Measurements from ENCODE around the gene SPTB. TPM values are rescaled to one million over a fixed set of nuclear protein-coding genes. Genes with fewer than 3 reads are reported as not detected.

SPTB gene
- total and polyA plus RNA-seq, 10 of the 15 experiments (the other 5 are each of a cell fraction or from before 2014, with no cell fraction given), result under 0.01 to 0.04 (median 0.02) TPM; not detected in 4

- TF ChIP-seq HSF1 (IDR thresholded peaks at IDR 0.05; ENCODE audit: low read depth, low read length) (no peak), GABPA (IDR thresholded peaks at IDR 0.05; ENCODE audit: low read depth) (no peak)
Observed at GRCh38 chr14:64724578-64724930, 155.2 kb downstream of the SPTB start (continued).

- no peak overlapping the region for H3K4me3 ChIP-seq
- H3K9me3 ChIP-seq (replicated peaks; ENCODE audit: control insufficient read depth, insufficient read depth, low read length), result no peaks in the 10 kb centered on the region
- H3K4me1 ChIP-seq (ENCODE audit: control insufficient read depth, insufficient read depth, low read length), result no peaks in the 10 kb centered on the region
- 32% methylated on average over 15 of the region's 15 CpGs for WGBS (ENCODE audit: insufficient coverage, insufficient replicate concordance, low lambda C conversion rate, missing lambda C conversion rate)
- ATAC-seq (no peak), FAIRE-seq (no peak), DNase-seq (ENCODE audit: low read depth, low spot score) (no peak)
- no peak overlapping the region for H3K27ac ChIP-seq (ENCODE audit: control insufficient read depth, insufficient read depth)
- no peaks in the 10 kb centered on the region; a peak in 3 of 4 replicates for H3K27me3 ChIP-seq (replicated peaks in 1 of 2; ENCODE audit: control insufficient read depth in 2 of 2, insufficient read depth in 2 of 2, low read length in 1 of 2)
- in situ Hi-C loops (cut with MboI), result no loop called here
- CTCF ChIA-PET, result interaction anchor here (0.8 to 1.4 kb wide), 3 partner anchors 35 to 51 kb away, joined by 3 to 4 read pairs (median 3); no protein-coding TSS in a partner anchor
- no TSS peak for BruUV-seq (replicated peaks)
- SMC1A ChIA-PET (ENCODE audit: uncharacterized antibody, unreplicated experiment), result interaction anchor here (1.2 kb wide), 1 partner anchor 50 kb away, joined by 5 read pairs; no protein-coding TSS in a partner anchor
- no peak overlapping the region for H3K4me2 ChIP-seq (ENCODE audit: control insufficient read depth, insufficient read depth)
- RAD21 ChIA-PET (ENCODE audit: unreplicated experiment), result no interaction called here
- H2AFZ ChIP-seq (ENCODE audit: control insufficient read depth, low read depth, low read length), result no peak overlapping the region
- intact Hi-C loops (cut with micrococcal nuclease; ENCODE audit: unreplicated experiment), result no loop called here
- no peak overlapping the region for H3K9ac ChIP-seq (ENCODE audit: control insufficient read depth, insufficient read depth, low read length)
- no peaks in the 10 kb centered on the region for H4K20me1 ChIP-seq (ENCODE audit: control insufficient read depth, insufficient read depth)
- H3K36me3 ChIP-seq (ENCODE audit: control insufficient read depth in 2 of 2, insufficient read depth in 2 of 2, low read length in 1 of 2), result no peaks in the 10 kb centered on the region
- POLR2A ChIA-PET, result interaction anchor here (0.7 to 1.5 kb wide), 2 partner anchors 7 to 84 kb away, joined by 3 to 4 read pairs; no protein-coding TSS in a partner anchor
- H3K79me2 ChIP-seq (ENCODE audit: control insufficient read depth, insufficient read depth, low read length), result no peaks in the 10 kb centered on the region
- TF ChIP-seq, protein P1, sequence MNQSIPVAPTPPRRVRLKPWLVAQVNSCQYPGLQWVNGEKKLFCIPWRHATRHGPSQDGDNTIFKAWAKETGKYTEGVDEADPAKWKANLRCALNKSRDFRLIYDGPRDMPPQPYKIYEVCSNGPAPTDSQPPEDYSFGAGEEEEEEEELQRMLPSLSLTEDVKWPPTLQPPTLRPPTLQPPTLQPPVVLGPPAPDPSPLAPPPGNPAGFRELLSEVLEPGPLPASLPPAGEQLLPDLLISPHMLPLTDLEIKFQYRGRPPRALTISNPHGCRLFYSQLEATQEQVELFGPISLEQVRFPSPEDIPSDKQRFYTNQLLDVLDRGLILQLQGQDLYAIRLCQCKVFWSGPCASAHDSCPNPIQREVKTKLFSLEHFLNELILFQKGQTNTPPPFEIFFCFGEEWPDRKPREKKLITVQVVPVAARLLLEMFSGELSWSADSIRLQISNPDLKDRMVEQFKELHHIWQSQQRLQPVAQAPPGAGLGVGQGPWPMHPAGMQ (IDR thresholded peaks at IDR 0.05; ENCODE audit: borderline replicate concordance), result no peak
- TF ChIP-seq STAT3 (IDR thresholded peaks at IDR 0.05; ENCODE audit: low read depth, low read length) (no peak), BCL11A (IDR thresholded peaks at IDR 0.05; ENCODE audit: low read depth, low read length) (no peak), POLR2A (IDR thresholded peaks at IDR 0.05; ENCODE audit: low read depth, low read length) (no peak), ATF7 (IDR thresholded peaks at IDR 0.05; ENCODE audit: low read depth) (no peak), JUNB (IDR thresholded peaks at IDR 0.05) (no peak), WRNIP1 (IDR thresholded peaks at IDR 0.05; ENCODE audit: borderline replicate concordance, low read depth, low read length) (no peak), PAX5 (IDR thresholded peaks at IDR 0.05; ENCODE audit: borderline replicate concordance, low read depth, low read length) (no peak), SIX5 (IDR thresholded peaks at IDR 0.05; ENCODE audit: low read depth, low read length, severe bottlenecking) (no peak), STAT1 (conservative IDR thresholded peaks at IDR 0.05) (no peak), SMC3 (IDR thresholded peaks at IDR 0.05; ENCODE audit: borderline replicate concordance, low read length) (no peak), MYB (IDR thresholded peaks at IDR 0.05; ENCODE audit: borderline replicate concordance, low read depth, low read length) (no peak), RB1 (IDR thresholded peaks at IDR 0.05; ENCODE audit: borderline replicate concordance) (no peak)
- TF ChIP-seq, protein P2, sequence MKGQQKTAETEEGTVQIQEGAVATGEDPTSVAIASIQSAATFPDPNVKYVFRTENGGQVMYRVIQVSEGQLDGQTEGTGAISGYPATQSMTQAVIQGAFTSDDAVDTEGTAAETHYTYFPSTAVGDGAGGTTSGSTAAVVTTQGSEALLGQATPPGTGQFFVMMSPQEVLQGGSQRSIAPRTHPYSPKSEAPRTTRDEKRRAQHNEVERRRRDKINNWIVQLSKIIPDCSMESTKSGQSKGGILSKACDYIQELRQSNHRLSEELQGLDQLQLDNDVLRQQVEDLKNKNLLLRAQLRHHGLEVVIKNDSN (IDR thresholded peaks at IDR 0.05; ENCODE audit: borderline replicate concordance, extremely low read length, insufficient read depth, low read depth, low read length), result no peak
Observed at GRCh38 chr14:64723691-64724577, 155.8 kb downstream of the SPTB start.
